Left lung (tissue), 14 donors: Measurements from ENCODE around the gene FKBP3. TPM values are rescaled to one million over a fixed set of nuclear protein-coding genes. Genes with fewer than 3 reads are reported as not detected.

Experiments
- ATAC-seq: fragments of 200-7000 bp; cut with Tn5 transposase; one replicate; pipeline ENCODE4 v1.9.1; 2020; ENCODE audit warnings: moderate library complexity
- DNase-seq, 4 donors: peaks; one replicate each; pipeline ENCODE4 v3.0.0-alpha.2; 2013 to 2020
- H3K27ac ChIP-seq, 2 donors: fragments of 200-600 bp; sonication (generic) in 1 of 2; one replicate each; pipeline versions ENCODE4 v1.5.0 to v1.8.0; 2020 to 2021
- H3K27me3 ChIP-seq, 2 donors: fragments of 200-600 bp; sonication (generic) in 1 of 2; one replicate each; pipeline versions ENCODE4 v1.5.0 to v1.8.0; 2020 to 2021
- H3K36me3 ChIP-seq, 2 donors: fragments of 200-600 bp; sonication (generic) in 1 of 2; one replicate each; pipeline versions ENCODE4 v1.5.0 to v1.8.0; 2020 to 2021
- H3K4me1 ChIP-seq, 2 donors: fragments of 200-600 bp; one replicate each; pipeline ENCODE4 v1.8.0; 2021
- H3K4me3 ChIP-seq, 2 donors: fragments of 200-600 bp; sonication (generic) in 1 of 2; one replicate each; pipeline versions ENCODE4 v1.5.0 to v1.8.0; 2020 to 2021; ENCODE audit warnings: mild to moderate bottlenecking in 1 of 2
- H3K9me3 ChIP-seq, 2 donors: fragments of 200-600 bp; sonication (generic) in 1 of 2; one replicate each; pipeline versions ENCODE4 v1.5.0 to v1.8.0; 2020 to 2021
- CTCF ChIP-seq, 2 donors: fragments of 200-600 bp; sonication (generic) in 1 of 2; IDR thresholded peaks; one replicate each; pipeline versions ENCODE4 v1.5.0 to v1.8.0; 2021; ENCODE audit warnings: antibody characterized with exemption in 2 of 2
- intact Hi-C, 2 donors: fragments of 100-400 bp; cut with DNase I; formaldehyde crosslinking; loops; one replicate each; pipeline versions ENCODE4 v1.11.2 to v1.14.2; 2022
- long read RNA-seq, 12 donors: library from polyadenylated mRNA in 2 of 12; unstranded in 2 of 12; transcript quantifications; one replicate each; pipeline ENCODE4 v2.0.0 and lab custom pipeline, GENCODE V29; 2019 to 2026
- polyA plus RNA-seq, 6 donors: library from polyadenylated mRNA; unstranded; fragments of 120-200 nt; gene quantifications; one replicate each; pipeline ENCODE4 v1.2.1, GENCODE V29; 2013; ENCODE audit not compliant: insufficient read length in 6 of 6
- total RNA-seq, 2 donors: library from RNA; stranded (reverse); fragmentation: NEBNext Ultra II Directional; extraction: Animal tissue kit (Norgen Biotek cat#: 25700); gene quantifications; one replicate each; pipeline ENCODE4 v1.2.1, GENCODE V29; 2021
- donor health status: DM: no; HTN: yes; CAD: no.
- donor health status: DM: no; HTN: no; CAD: no.

The FKBP3 gene
- total RNA-seq (10 to 100 TPM; 37.1 to 49.1 TPM), polyA plus RNA-seq (100 to 1,000 TPM in 5 of 6 donors, 10 to 100 TPM in 1; 95.7 to 114 (median 105) TPM)
- long read RNA-seq, donor 1, transcript FKBP3-203 (3 exons, 704 nt) = minor isoform, 5 of 150 reads
- long read RNA-seq, donor 1, transcript FKBP3-202 (7 exons, 1,346 nt) = major isoform, 87 of 150 reads
- long read RNA-seq, donor 1, partial matches to known transcripts = 58 of 150 reads
- long read RNA-seq, donor 1, other reads (novel, unspliced or antisense) = 0 of 150 reads
- long read RNA-seq, donor 2, transcript FKBP3-202 (7 exons, 1,346 nt) = major isoform, 48 of 97 reads
- long read RNA-seq, donor 2, partial matches to known transcripts = 48 of 97 reads
- long read RNA-seq, donor 2, other reads (novel, unspliced or antisense) = 0 of 97 reads
- long read RNA-seq, donor 3, transcript FKBP3-202 (7 exons, 1,346 nt) = major isoform, 42 of 66 reads
- long read RNA-seq, donor 3, partial matches to known transcripts = 16 of 66 reads
- long read RNA-seq, donor 3, other reads (novel, unspliced or antisense) = 8 of 66 reads
- long read RNA-seq, donor 4, transcript FKBP3-202 (7 exons, 1,346 nt) = major isoform, 29 of 56 reads
- long read RNA-seq, donor 4, partial matches to known transcripts = 27 of 56 reads
- long read RNA-seq, donor 4, other reads (novel, unspliced or antisense) = 0 of 56 reads
- long read RNA-seq, donor 5, transcript FKBP3-202 (7 exons, 1,346 nt) = major isoform, 54 of 102 reads
- long read RNA-seq, donor 5, partial matches to known transcripts = 47 of 102 reads
- long read RNA-seq, donor 5, other reads (novel, unspliced or antisense) = 0 of 102 reads
- long read RNA-seq, donor 6, transcript FKBP3-202 (7 exons, 1,346 nt) = major isoform, 44 of 95 reads
- long read RNA-seq, donor 6, partial matches to known transcripts = 48 of 95 reads
- long read RNA-seq, donor 6, other reads (novel, unspliced or antisense) = 0 of 95 reads
- long read RNA-seq, donor 7, transcript FKBP3-202 (7 exons, 1,346 nt) = major isoform, 22 of 62 reads
- long read RNA-seq, donor 7, transcript FKBP3-203 (3 exons, 704 nt) = minor isoform, 5 of 62 reads
- long read RNA-seq, donor 7, partial matches to known transcripts = 35 of 62 reads
- long read RNA-seq, donor 7, other reads (novel, unspliced or antisense) = 0 of 62 reads
- long read RNA-seq, donor 8, transcript FKBP3-202 (7 exons, 1,346 nt) = major isoform, 32 of 77 reads
- long read RNA-seq, donor 8, partial matches to known transcripts = 36 of 77 reads
- long read RNA-seq, donor 8, other reads (novel, unspliced or antisense) = 5 of 77 reads
- long read RNA-seq, donor 9, partial matches to known transcripts = 0 of 1 reads
- long read RNA-seq, donor 9, other reads (novel, unspliced or antisense) = 0 of 1 reads
- long read RNA-seq, donor 10, transcript FKBP3-202 (7 exons, 1,346 nt) = major isoform, 28 of 39 reads
- long read RNA-seq, donor 10, partial matches to known transcripts = 9 of 39 reads
- long read RNA-seq, donor 10, other reads (novel, unspliced or antisense) = 2 of 39 reads
- long read RNA-seq, donor 11, transcript FKBP3-202 (7 exons, 1,346 nt) = major isoform, 84 of 189 reads
- long read RNA-seq, donor 11, partial matches to known transcripts = 96 of 189 reads
- long read RNA-seq, donor 11, other reads (novel, unspliced or antisense) = 5 of 189 reads
- long read RNA-seq, donor 12, transcript FKBP3-202 (7 exons, 1,346 nt) = major isoform, 33 of 64 reads
- long read RNA-seq, donor 12, partial matches to known transcripts = 29 of 64 reads
- long read RNA-seq, donor 12, other reads (novel, unspliced or antisense) = 0 of 64 reads

GRCh38 chr14:45134051-45134958, at the start of gene FKBP3:
TSS of gene FKBP3 (minus strand) at chr14:45134481. CDS start at chr14:45134456, 25 bp downstream.
- H3K9me3 ChIP-seq = no peaks in the 10 kb centered on the region
- H3K27me3 ChIP-seq = no peaks in the 10 kb centered on the region
- peak within 1 kb of the TSS; percentile 93 to 95 for H3K27ac ChIP-seq
- DNase-seq = peak; percentile 96 to 98 (median 98)
- peak; percentile 97 for ATAC-seq
- peaks cover 0 to 4% of the 10 kb centered on the region in 2 donors for H3K36me3 ChIP-seq
- no peak for TF ChIP-seq CTCF (IDR thresholded peaks at IDR 0.05)
- intact Hi-C loops = no loop called here
- peaks cover 10 to 27% of the 10 kb centered on the region in 2 donors for H3K4me1 ChIP-seq
- peak within 1 kb of the TSS; percentile 66 to 71 for H3K4me3 ChIP-seq

- DNase-seq = no peak
- H3K4me3 ChIP-seq = no peak overlapping the region
- no peak overlapping the region for H3K27ac ChIP-seq
- no peak for ATAC-seq
- intact Hi-C loops = no loop called here
- H3K4me1 ChIP-seq = no peaks in the 10 kb centered on the region
- H3K36me3 ChIP-seq = no peaks in the 10 kb centered on the region
- no peaks in the 10 kb centered on the region for H3K27me3 ChIP-seq
- H3K9me3 ChIP-seq = no peaks in the 10 kb centered on the region
- no peak for TF ChIP-seq CTCF (IDR thresholded peaks at IDR 0.05)
Measured at GRCh38 chr14:45181806-45182205, 47.5 kb upstream of the FKBP3 start.

GRCh38 chr14:45181329-45181728, 47.0 kb upstream of the FKBP3 start:
- no peak for TF ChIP-seq CTCF (IDR thresholded peaks at IDR 0.05)
- Histone ChIP-seq H3K4me1 (no peaks in the 10 kb centered on the region), H3K27ac (no peak overlapping the region), H3K9me3 (no peaks in the 10 kb centered on the region), H3K27me3 (no peaks in the 10 kb centered on the region), H3K4me3 (no peak overlapping the region), H3K36me3 (no peaks in the 10 kb centered on the region)
- DNase-seq (no peak), ATAC-seq (no peak)
- intact Hi-C loops = no loop called here

- TF ChIP-seq CTCF (IDR thresholded peaks at IDR 0.05) = no peak
- Histone ChIP-seq H3K4me1 (no peaks in the 10 kb centered on the region), H3K36me3 (no peaks in the 10 kb centered on the region), H3K4me3 (no peak overlapping the region), H3K27ac (no peak overlapping the region), H3K9me3 (no peaks in the 10 kb centered on the region), H3K27me3 (no peaks in the 10 kb centered on the region)
- intact Hi-C loops = no loop called here
- ATAC-seq = no peak
- peak in 1 of 4 donors; percentile 22 for DNase-seq
Measured at GRCh38 chr14:45177076-45177475, 42.8 kb upstream of the FKBP3 start.
